ENCODE results near the gene LOXHD1.

GRCh38 chr18:46565256-46565655, 91.8 kb downstream of the LOXHD1 start:
- TF ChIP-seq CTCF (conservative IDR thresholded peaks at IDR 0.05; ENCODE audit: low read depth, low read length) = no peak
- no peak for TF ChIP-seq EZH2 (IDR thresholded peaks at IDR 0.05; ENCODE audit: borderline replicate concordance, low read depth, low read length, poor library complexity, severe bottlenecking)
